ENCODE measurements around the gene TET3.

TET3 gene

DNA sequence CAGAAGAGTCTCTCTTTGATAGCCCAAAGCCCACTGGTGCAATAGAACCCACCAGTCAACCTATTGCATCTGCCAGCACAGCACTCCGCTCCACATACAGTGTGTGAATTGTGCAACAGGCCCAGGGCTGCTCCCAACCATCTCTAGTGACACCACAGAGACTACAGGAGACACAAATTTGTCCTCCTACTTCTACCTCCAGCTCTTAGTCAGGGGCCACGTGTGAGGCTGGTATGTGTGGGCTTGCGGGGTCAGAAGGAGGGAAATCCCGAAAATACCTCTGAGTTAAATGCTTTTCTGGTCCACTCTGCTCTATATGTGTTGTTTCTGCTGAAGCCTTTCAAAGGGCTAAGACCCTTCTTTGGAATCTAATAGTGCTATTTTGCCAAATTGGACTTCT is 40.0 kb upstream of the TET3 start:
- no peak overlapping the region for H3K4me3 ChIP-seq (ENCODE audit: insufficient read depth in 1 of 2, low read depth in 1 of 2, low read length in 2 of 2)
- H2BK5ac ChIP-seq (ENCODE audit: low read depth, low read length, poor library complexity, severe bottlenecking): no peak overlapping the region
- H3K4me2 ChIP-seq (ENCODE audit: low read length, poor library complexity, severe bottlenecking): no peak overlapping the region
- no peaks in the 10 kb centered on the region for H3K9me3 ChIP-seq (ENCODE audit: control insufficient read depth, low read length)
- no peak overlapping the region for H4K91ac ChIP-seq (ENCODE audit: low read length)
- no peak overlapping the region for H3K18ac ChIP-seq (ENCODE audit: low read depth in 1 of 2, low read length in 2 of 2)
- H3K36me3 ChIP-seq (ENCODE audit: control insufficient read depth in 1 of 2, insufficient read depth in 2 of 2, low read depth in 1 of 2, low read length in 2 of 2): peaks cover 27 to 77% of the 10 kb centered on the region in 2 experiments
- H2AK5ac ChIP-seq (ENCODE audit: low read length, severe bottlenecking): no peak overlapping the region
- 97% methylated on average over 4 of the region's 4 CpGs for WGBS
- DNase-seq: no peak
- H3K23ac ChIP-seq (ENCODE audit: low read length in 2 of 2): peak overlapping the region in 1 of 2 experiments; percentile 61
- peaks cover 2% of the 10 kb centered on the region for H3K4me1 ChIP-seq (ENCODE audit: control insufficient read depth, insufficient read depth, low read depth, low read length)
- no peak overlapping the region for H2BK120ac ChIP-seq (ENCODE audit: low read depth, low read length)
- H3K79me1 ChIP-seq (replicated peaks; ENCODE audit: low read length, poor library complexity, severe bottlenecking): peaks cover 27% of the 10 kb centered on the region
- no peak overlapping the region for H3K14ac ChIP-seq (ENCODE audit: low read length in 2 of 2)
- no peak overlapping the region for H2AFZ ChIP-seq (ENCODE audit: low read depth, low read length)
- H3K9ac ChIP-seq (ENCODE audit: low read length): no peak overlapping the region
- H3K27ac ChIP-seq (ENCODE audit: low read length, poor library complexity, severe bottlenecking): no peak overlapping the region
- no peaks in the 10 kb centered on the region for H3K27me3 ChIP-seq (ENCODE audit: control insufficient read depth in 1 of 2, insufficient read depth in 1 of 2, low read length in 2 of 2)
- no peak overlapping the region for H3K4ac ChIP-seq (ENCODE audit: low read depth in 1 of 2, low read length in 2 of 2)
- no peak overlapping the region for H2BK15ac ChIP-seq (ENCODE audit: low read depth, poor library complexity, severe bottlenecking)
- H2BK12ac ChIP-seq (ENCODE audit: low read length in 2 of 2): no peak overlapping the region
- H4K8ac ChIP-seq (ENCODE audit: low read length): no peak overlapping the region

DNA sequence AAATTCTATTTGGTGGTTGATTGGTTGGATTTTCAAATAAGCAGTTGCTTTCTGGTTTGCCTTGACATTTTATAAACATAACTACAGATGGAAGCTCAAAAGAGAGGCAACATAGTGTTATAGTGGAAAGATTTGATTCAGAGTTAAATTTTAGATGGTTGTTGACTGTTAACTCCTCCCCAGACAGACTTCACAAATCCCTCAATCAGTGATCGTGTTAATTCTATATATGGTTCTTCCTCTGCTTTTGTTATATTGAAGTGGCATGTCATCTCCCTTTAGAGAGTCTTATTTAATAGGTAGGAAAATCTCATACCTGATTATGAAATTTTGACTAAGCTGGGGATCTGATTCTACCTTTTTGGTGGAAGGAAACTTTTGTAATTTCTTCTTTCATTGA is 38.5 kb upstream of the TET3 start:
- H4K91ac ChIP-seq (ENCODE audit: low read length): no peak overlapping the region
- no peak overlapping the region for H3K23ac ChIP-seq (ENCODE audit: low read length in 2 of 2)
- no peak overlapping the region for H2BK15ac ChIP-seq (ENCODE audit: low read depth, poor library complexity, severe bottlenecking)
- H3K14ac ChIP-seq (ENCODE audit: low read length in 2 of 2): no peak overlapping the region
- no peak overlapping the region for H2BK12ac ChIP-seq (ENCODE audit: low read length in 2 of 2)
- no CpG with 5 or more reads among the region's 1 CpG for WGBS
- H2BK5ac ChIP-seq (ENCODE audit: low read depth, low read length, poor library complexity, severe bottlenecking): no peak overlapping the region
- no peaks in the 10 kb centered on the region for H3K27me3 ChIP-seq (ENCODE audit: control insufficient read depth in 1 of 2, insufficient read depth in 1 of 2, low read length in 2 of 2)
- H2AK5ac ChIP-seq (ENCODE audit: low read length, severe bottlenecking): no peak overlapping the region
- no peak overlapping the region for H3K4ac ChIP-seq (ENCODE audit: low read depth in 1 of 2, low read length in 2 of 2)
- no peak overlapping the region for H3K9ac ChIP-seq (ENCODE audit: low read length)
- no peak overlapping the region for H3K18ac ChIP-seq (ENCODE audit: low read depth in 1 of 2, low read length in 2 of 2)
- DNase-seq: no peak
- H3K79me1 ChIP-seq (replicated peaks; ENCODE audit: low read length, poor library complexity, severe bottlenecking): peaks cover 36% of the 10 kb centered on the region
- no peak overlapping the region for H3K4me2 ChIP-seq (ENCODE audit: low read length, poor library complexity, severe bottlenecking)
- no peak overlapping the region for H3K4me3 ChIP-seq (ENCODE audit: insufficient read depth in 1 of 2, low read depth in 1 of 2, low read length in 2 of 2)
- H3K27ac ChIP-seq (ENCODE audit: low read length, poor library complexity, severe bottlenecking): no peak overlapping the region
- no peak overlapping the region for H2BK120ac ChIP-seq (ENCODE audit: low read depth, low read length)
- H3K4me1 ChIP-seq (ENCODE audit: control insufficient read depth, insufficient read depth, low read depth, low read length): peaks cover 2% of the 10 kb centered on the region
- H4K8ac ChIP-seq (ENCODE audit: low read length): no peak overlapping the region
- no peak overlapping the region for H2AFZ ChIP-seq (ENCODE audit: low read depth, low read length)
- H3K9me3 ChIP-seq (ENCODE audit: control insufficient read depth, low read length): no peaks in the 10 kb centered on the region
- peaks cover 35 to 86% of the 10 kb centered on the region in 2 experiments for H3K36me3 ChIP-seq (ENCODE audit: control insufficient read depth in 1 of 2, insufficient read depth in 2 of 2, low read depth in 1 of 2, low read length in 2 of 2)

DNA sequence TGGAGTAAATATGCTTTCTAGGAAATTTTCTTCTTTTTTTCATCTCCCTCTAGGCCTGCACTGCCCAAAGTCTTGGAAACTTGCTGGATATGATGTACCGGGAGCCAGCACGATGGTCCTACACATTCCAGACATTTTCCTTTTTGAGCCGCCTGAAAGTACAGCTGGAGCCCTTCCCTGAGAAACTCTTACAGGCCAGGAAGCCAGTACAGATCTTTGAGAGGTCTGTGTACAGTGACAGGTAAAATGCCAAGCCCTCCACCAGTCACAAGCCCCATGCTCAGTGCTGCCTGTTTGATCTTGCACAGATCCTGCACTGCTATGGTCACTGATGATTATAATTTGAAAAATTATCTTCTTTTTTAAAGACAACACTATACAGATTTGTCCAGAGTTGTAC is 38.0 kb upstream of the TET3 start:
- Histone ChIP-seq H3K27ac (ENCODE audit: low read length, poor library complexity, severe bottlenecking) (no peak overlapping the region), H3K23ac (ENCODE audit: low read length in 2 of 2) (no peak overlapping the region), H3K4me1 (ENCODE audit: control insufficient read depth, insufficient read depth, low read depth, low read length) (peaks cover 2% of the 10 kb centered on the region), H3K4me3 (ENCODE audit: insufficient read depth in 1 of 2, low read depth in 1 of 2, low read length in 2 of 2) (no peak overlapping the region), H2BK15ac (ENCODE audit: low read depth, poor library complexity, severe bottlenecking) (no peak overlapping the region), H2AK5ac (ENCODE audit: low read length, severe bottlenecking) (no peak overlapping the region), H4K91ac (ENCODE audit: low read length) (no peak overlapping the region), H3K18ac (ENCODE audit: low read depth in 1 of 2, low read length in 2 of 2) (no peak overlapping the region), H2BK12ac (ENCODE audit: low read length in 2 of 2) (no peak overlapping the region), H2BK5ac (ENCODE audit: low read depth, low read length, poor library complexity, severe bottlenecking) (no peak overlapping the region), H3K14ac (ENCODE audit: low read length in 2 of 2) (no peak overlapping the region), H3K9ac (ENCODE audit: low read length) (no peak overlapping the region), H3K4ac (ENCODE audit: low read depth in 1 of 2, low read length in 2 of 2) (no peak overlapping the region), H4K8ac (ENCODE audit: low read length) (no peak overlapping the region), H3K9me3 (ENCODE audit: control insufficient read depth, low read length) (no peaks in the 10 kb centered on the region), H2BK120ac (ENCODE audit: low read depth, low read length) (no peak overlapping the region), H3K4me2 (ENCODE audit: low read length, poor library complexity, severe bottlenecking) (no peak overlapping the region), H2AFZ (ENCODE audit: low read depth, low read length) (no peak overlapping the region), H3K36me3 (ENCODE audit: control insufficient read depth in 1 of 2, insufficient read depth in 2 of 2, low read depth in 1 of 2, low read length in 2 of 2) (peaks cover 39 to 86% of the 10 kb centered on the region in 2 experiments), H3K27me3 (ENCODE audit: control insufficient read depth in 1 of 2, insufficient read depth in 1 of 2, low read length in 2 of 2) (no peaks in the 10 kb centered on the region), H3K79me1 (replicated peaks; ENCODE audit: low read length, poor library complexity, severe bottlenecking) (peaks cover 40% of the 10 kb centered on the region)
- no peak for DNase-seq
- WGBS: 83% methylated on average over 3 of the region's 3 CpGs

- peaks cover 2% of the 10 kb centered on the region for H3K4me1 ChIP-seq (ENCODE audit: control insufficient read depth, insufficient read depth, low read depth, low read length)
- no peak overlapping the region for H3K4ac ChIP-seq (ENCODE audit: low read depth in 1 of 2, low read length in 2 of 2)
- no peak overlapping the region for H2AK5ac ChIP-seq (ENCODE audit: low read length, severe bottlenecking)
- peaks cover 45% of the 10 kb centered on the region for H3K79me1 ChIP-seq (replicated peaks; ENCODE audit: low read length, poor library complexity, severe bottlenecking)
- H3K4me2 ChIP-seq (ENCODE audit: low read length, poor library complexity, severe bottlenecking): no peak overlapping the region
- 98% methylated on average over 4 of the region's 5 CpGs for WGBS
- no peak overlapping the region for H3K9ac ChIP-seq (ENCODE audit: low read length)
- H3K27me3 ChIP-seq (ENCODE audit: control insufficient read depth in 1 of 2, insufficient read depth in 1 of 2, low read length in 2 of 2): no peaks in the 10 kb centered on the region
- H3K9me3 ChIP-seq (ENCODE audit: control insufficient read depth, low read length): no peaks in the 10 kb centered on the region
- no peak for DNase-seq
- no peak overlapping the region for H2BK15ac ChIP-seq (ENCODE audit: low read depth, poor library complexity, severe bottlenecking)
- peaks cover 46 to 92% of the 10 kb centered on the region in 2 experiments for H3K36me3 ChIP-seq (ENCODE audit: control insufficient read depth in 1 of 2, insufficient read depth in 2 of 2, low read depth in 1 of 2, low read length in 2 of 2)
- no peak overlapping the region for H2BK5ac ChIP-seq (ENCODE audit: low read depth, low read length, poor library complexity, severe bottlenecking)
- H3K18ac ChIP-seq (ENCODE audit: low read depth in 1 of 2, low read length in 2 of 2): no peak overlapping the region
- no peak overlapping the region for H3K4me3 ChIP-seq (ENCODE audit: insufficient read depth in 1 of 2, low read depth in 1 of 2, low read length in 2 of 2)
- H3K23ac ChIP-seq (ENCODE audit: low read length in 2 of 2): no peak overlapping the region
- H2BK12ac ChIP-seq (ENCODE audit: low read length in 2 of 2): no peak overlapping the region
- H2BK120ac ChIP-seq (ENCODE audit: low read depth, low read length): no peak overlapping the region
- H3K27ac ChIP-seq (ENCODE audit: low read length, poor library complexity, severe bottlenecking): no peak overlapping the region
- no peak overlapping the region for H4K8ac ChIP-seq (ENCODE audit: low read length)
- no peak overlapping the region for H3K14ac ChIP-seq (ENCODE audit: low read length in 2 of 2)
- H4K91ac ChIP-seq (ENCODE audit: low read length): no peak overlapping the region
- H2AFZ ChIP-seq (ENCODE audit: low read depth, low read length): no peak overlapping the region
Observed at GRCh38 chr2:73947412-73948018, 37.2 kb upstream of the TET3 start.

Data from mesenchymal stem cell (in vitro differentiated cells and primary cell).